Suprapubic skin (tissue), 4 donors: ENCODE data around the gene SRP14.

ENCODE experiments used
- CTCF ChIP-seq, 2 donors: fragments of 200-600 bp in 1 of 2; fragments of 450-650 bp in 1 of 2; sonication (generic) in 1 of 2; IDR thresholded peaks; one replicate each; pipeline ENCODE4 v1.5.1; 2016 to 2019; ENCODE audit warnings: antibody characterized with exemption in 2 of 2, mild to moderate bottlenecking in 1 of 2, moderate library complexity in 1 of 2
- EP300 ChIP-seq: sonication (generic); formaldehyde crosslinking; IDR thresholded peaks from one replicate; pipeline ENCODE4 v1.6.1; 2017; ENCODE audit warnings: antibody characterized with exemption
- POLR2AphosphoS5 ChIP-seq, 3 donors: sonication (generic); formaldehyde crosslinking; IDR thresholded peaks; one replicate each; pipeline ENCODE4 v1.6.1; 2017; ENCODE audit warnings: antibody characterized with exemption in 3 of 3

GRCh38 chr15:40063563-40064011 lies 24.6 kb upstream of the SRP14 start:
- TF ChIP-seq EP300 (no peak), CTCF (IDR thresholded peaks at IDR 0.05) (no peak), POLR2AphosphoS5 (IDR thresholded peaks at IDR 0.05) (no peak)
